ENCODE measurements around the gene ZNF592.
A peak's percentile ranks its signal among the peaks of the same experiment; 100 is the strongest.

Gene ZNF592

DNA sequence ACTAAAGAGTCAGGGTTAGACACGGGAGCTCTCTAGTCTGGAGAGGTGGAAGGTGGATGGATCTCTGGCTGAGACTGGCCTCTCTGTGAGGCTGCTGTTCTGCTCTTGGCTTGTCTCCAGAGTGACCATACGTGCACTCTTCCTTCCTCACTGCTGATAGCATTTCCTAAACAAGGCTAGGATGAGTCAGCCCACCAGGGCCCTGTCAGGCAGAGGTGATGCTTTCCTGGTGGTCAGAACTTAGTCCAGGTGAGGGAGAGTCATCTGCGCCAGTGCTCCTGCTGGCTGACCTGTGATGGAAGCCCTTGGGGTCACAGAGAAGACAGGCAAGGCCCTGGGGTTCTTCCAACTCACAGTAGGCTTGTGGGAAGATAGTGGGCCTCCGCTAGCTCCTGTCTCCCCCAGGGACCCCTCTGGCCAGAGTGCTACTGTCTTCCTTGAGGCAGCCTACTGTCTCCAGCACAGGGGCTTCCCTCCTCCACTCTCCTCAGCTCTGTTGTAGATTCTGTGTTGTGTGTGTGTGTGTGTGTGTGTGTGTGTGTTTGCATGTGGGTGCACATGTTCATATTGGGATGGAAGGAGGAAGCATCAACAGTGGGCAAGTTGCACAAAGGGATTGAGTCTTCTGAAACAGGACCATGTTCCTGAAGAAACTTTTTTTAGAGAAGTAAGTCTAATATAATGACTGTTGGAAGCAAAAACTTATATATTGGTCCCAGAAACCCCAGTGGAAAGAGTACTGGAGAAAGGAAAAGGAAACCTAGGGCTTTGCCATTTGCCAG is 85.2 kb downstream of the ZNF592 start:
- peak; percentile 75 for ATAC-seq
- no peak for TF ChIP-seq TCF4 (CRISPR knock-in tag; IDR thresholded peaks at IDR 0.05; ENCODE audit: borderline replicate concordance)
- no peak for TF ChIP-seq ZFP30 (CRISPR knock-in tag; IDR thresholded peaks at IDR 0.05)
- no peak for TF ChIP-seq TSHZ2 (CRISPR knock-in tag; IDR thresholded peaks at IDR 0.05)
- TF ChIP-seq PATZ1 (CRISPR knock-in tag; IDR thresholded peaks at IDR 0.05; ENCODE audit: borderline replicate concordance): no peak
- no peak for TF ChIP-seq ZNF70 (CRISPR knock-in tag; IDR thresholded peaks at IDR 0.05)
- no peak for TF ChIP-seq BACH2 (CRISPR knock-in tag; IDR thresholded peaks at IDR 0.05; ENCODE audit: borderline replicate concordance)

DNA sequence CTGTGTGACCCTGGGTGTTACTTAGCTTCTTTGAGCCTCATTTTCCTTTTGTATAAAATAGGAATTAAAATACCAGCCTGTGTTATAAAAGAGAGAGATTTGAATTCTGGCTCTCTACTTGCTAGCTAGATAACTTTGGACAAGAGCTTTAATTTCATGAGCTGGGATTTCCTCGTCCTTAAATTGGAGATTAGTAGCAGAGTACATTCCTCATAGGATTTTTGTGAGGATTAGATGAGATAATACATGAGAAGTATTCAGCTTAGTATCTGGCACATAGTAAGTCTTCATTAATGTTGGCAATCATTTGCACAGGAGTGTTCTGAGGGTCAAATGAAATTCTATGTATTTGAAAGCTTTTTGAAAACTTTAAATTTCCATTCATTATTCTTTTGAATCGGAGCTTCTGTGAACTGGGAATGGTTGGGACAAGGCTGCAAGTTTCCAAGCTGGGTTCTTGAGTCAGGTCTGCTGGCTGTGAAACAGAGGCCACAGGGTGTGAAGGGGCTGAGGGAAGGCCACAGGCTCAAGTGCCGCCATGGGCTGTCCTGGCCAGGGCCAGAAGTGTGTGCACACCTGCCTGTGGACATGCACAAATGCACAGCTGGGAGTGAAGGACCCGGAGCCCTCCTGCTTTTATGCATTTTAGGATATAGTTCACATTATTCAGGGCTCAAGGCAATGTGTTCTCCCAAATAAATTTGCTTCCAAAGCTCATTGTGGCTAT is 86.0 kb downstream of the ZNF592 start:
- ATAC-seq: no peak
- no peak for TF ChIP-seq TOX (CRISPR knock-in tag; IDR thresholded peaks at IDR 0.05; ENCODE audit: borderline replicate concordance)
- TF ChIP-seq RARB (CRISPR knock-in tag; IDR thresholded peaks at IDR 0.05): no peak

DNA sequence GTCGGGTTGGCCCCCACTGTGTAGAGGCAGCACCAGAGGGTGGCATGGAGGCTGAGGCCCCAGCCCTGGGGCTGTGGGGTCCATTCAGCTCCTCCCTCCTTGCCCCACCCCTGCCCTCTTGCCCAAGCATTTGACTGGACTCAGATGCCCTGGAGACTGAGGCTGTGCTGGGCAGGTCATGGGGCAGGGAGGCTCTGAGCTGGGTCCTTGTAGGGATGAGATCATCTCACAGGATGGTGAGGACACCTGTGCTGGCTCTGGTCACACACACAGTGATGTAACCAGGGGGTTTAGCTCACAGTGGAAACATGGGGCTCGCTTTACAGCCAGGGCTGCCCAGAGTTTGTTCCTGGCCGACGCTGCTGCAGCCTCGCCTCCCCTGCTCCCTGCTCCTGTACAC is 86.6 kb downstream of the ZNF592 start:
- ATAC-seq: no peak
- no peak for TF ChIP-seq ZNF70 (CRISPR knock-in tag; IDR thresholded peaks at IDR 0.05)
- TF ChIP-seq TCF4 (CRISPR knock-in tag; IDR thresholded peaks at IDR 0.05; ENCODE audit: borderline replicate concordance): no peak
- TF ChIP-seq CSDC2 (CRISPR knock-in tag; IDR thresholded peaks at IDR 0.05): no peak
- no peak for TF ChIP-seq PATZ1 (CRISPR knock-in tag; IDR thresholded peaks at IDR 0.05; ENCODE audit: borderline replicate concordance)
- TF ChIP-seq TSHZ2 (CRISPR knock-in tag; IDR thresholded peaks at IDR 0.05): no peak
- no peak for TF ChIP-seq ZC3H10 (CRISPR knock-in tag; IDR thresholded peaks at IDR 0.05)
- no peak for TF ChIP-seq PPARA (CRISPR knock-in tag; IDR thresholded peaks at IDR 0.05; ENCODE audit: borderline replicate concordance)
- TF ChIP-seq, protein P1, sequence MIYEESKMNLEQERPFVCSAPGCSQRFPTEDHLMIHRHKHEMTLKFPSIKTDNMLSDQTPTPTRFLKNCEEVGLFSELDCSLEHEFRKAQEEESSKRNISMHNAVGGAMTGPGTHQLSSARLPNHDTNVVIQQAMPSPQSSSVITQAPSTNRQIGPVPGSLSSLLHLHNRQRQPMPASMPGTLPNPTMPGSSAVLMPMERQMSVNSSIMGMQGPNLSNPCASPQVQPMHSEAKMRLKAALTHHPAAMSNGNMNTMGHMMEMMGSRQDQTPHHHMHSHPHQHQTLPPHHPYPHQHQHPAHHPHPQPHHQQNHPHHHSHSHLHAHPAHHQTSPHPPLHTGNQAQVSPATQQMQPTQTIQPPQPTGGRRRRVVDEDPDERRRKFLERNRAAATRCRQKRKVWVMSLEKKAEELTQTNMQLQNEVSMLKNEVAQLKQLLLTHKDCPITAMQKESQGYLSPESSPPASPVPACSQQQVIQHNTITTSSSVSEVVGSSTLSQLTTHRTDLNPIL (CRISPR knock-in tag; IDR thresholded peaks at IDR 0.05; ENCODE audit: low read depth): no peak
- no peak for TF ChIP-seq BACH2 (CRISPR knock-in tag; IDR thresholded peaks at IDR 0.05; ENCODE audit: borderline replicate concordance)
- no peak for TF ChIP-seq ZFP30 (CRISPR knock-in tag; IDR thresholded peaks at IDR 0.05)
- no peak for TF ChIP-seq ZNF565 (CRISPR knock-in tag; conservative IDR thresholded peaks at IDR 0.05; ENCODE audit: low read depth)
- TF ChIP-seq OSR1 (CRISPR knock-in tag; IDR thresholded peaks at IDR 0.05): no peak
- TF ChIP-seq POU6F1 (CRISPR knock-in tag; IDR thresholded peaks at IDR 0.05; ENCODE audit: borderline replicate concordance, low read depth): no peak
